ENCODE data around the gene DRD3. TPM values are rescaled to one million over a fixed set of nuclear protein-coding genes. Genes with fewer than 3 reads are reported as not detected.

Gene DRD3
- total RNA-seq, 1 donor from 2014 or later: 0.82 TPM

GRCh38 chr3:114186501-114186900 lies 7.6 kb upstream of the DRD3 start:
- DNase-seq (ENCODE audit: low spot score in 2 of 2) (no peak), FAIRE-seq (no peak)

GRCh38 chr3:114179575-114179974 lies 723 bp upstream of the DRD3 start:
- FAIRE-seq (no peak), DNase-seq (ENCODE audit: low spot score in 2 of 2) (no peak)

GRCh38 chr3:114176890-114177289 lies 2.0 kb downstream of the DRD3 start:
- DNase-seq (ENCODE audit: low spot score in 2 of 2) (no peak), FAIRE-seq (no peak)

DNA sequence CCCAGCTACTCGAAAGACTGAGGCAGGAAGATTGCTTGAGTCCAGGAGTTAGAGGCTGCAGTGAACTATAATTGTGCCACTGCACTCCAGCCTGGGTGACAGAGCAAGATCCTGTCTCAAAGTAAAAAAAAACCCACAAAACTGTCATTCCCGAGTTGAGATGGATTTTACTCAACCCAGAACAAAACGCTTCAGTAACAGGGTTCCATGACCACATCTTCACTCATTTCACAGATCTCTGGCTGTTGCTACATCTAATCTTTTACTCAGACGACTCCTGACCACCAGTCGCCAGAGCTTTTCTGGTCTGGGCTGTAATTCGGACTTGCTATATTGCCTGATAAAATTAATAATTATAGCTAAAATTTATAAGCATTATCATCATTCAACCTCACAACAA lies 2.4 kb downstream of the DRD3 start:
- DNase-seq (ENCODE audit: low spot score in 2 of 2) (no peak), FAIRE-seq (no peak)

GRCh38 chr3:114175204-114175987 lies 3.5 kb downstream of the DRD3 start:
- DNase-seq (ENCODE audit: low spot score in 2 of 2): no peak
- FAIRE-seq: no peak

GRCh38 chr3:114171677-114172076 lies 7.2 kb downstream of the DRD3 start:
- no peak for DNase-seq (ENCODE audit: low spot score in 2 of 2)
- FAIRE-seq: no peak

DNA sequence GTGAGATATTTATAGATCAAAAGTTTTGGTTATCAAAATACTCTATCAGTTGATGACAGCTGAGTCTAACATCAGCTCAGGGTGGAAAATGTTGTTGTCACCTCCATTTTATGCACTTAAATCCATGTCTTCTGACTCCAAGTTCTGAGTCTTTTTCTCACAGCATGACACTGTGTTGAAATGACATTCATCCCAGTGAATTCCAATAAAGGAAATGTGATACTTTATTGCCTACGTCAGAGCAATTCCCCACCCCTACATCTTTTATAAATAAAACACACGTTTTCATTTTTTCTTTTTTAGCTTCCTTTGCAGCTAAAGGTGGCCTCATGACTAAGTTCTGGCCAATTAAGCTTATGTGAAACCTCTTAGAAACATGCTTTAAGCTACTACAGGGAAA lies 10.7 kb downstream of the DRD3 start:
- DNase-seq (ENCODE audit: low spot score in 2 of 2) (no peak), FAIRE-seq (no peak)

DNA sequence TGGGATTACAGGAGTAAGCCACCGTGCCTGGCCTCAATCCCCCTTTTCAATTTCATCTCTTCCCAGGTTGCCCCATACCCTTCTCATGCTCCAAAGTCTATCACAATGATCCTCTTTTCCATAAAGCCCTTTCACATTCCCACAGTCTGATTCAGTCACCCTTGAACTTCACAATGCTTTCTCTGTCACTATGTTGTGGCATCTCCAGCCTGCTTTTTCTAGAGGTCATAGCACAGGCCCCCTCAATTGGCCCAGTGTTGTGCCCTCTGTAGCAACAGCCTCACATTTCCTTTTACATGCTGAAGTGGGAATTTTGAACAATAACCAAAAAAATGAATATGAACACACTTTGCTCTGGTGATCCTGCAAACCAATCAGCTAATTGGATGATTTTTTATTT lies 21.5 kb downstream of the DRD3 start:
- no peak for FAIRE-seq
- DNase-seq (ENCODE audit: low spot score in 2 of 2): no peak

DNA sequence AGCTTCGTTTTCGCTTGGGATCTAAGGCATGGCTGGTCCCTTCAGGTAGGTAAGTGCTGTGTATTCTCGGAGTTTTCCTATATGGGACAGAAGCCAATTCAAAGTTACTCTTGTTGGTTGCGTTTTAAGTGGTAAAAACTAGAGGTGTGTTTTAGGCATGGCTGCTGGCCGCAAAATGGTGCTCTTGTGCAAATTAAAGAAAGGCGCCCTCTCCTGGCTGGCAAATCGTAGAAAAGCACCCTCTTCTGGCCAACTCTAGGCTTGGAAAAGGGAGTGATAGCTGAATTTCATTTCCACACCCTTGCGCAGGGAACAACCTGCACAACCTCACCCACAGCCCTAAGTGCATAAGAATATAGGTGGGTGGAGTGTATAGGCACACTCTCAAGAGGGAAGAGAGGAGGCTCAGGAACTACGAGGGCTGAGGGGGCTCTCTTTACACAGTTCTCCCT lies 23.5 kb downstream of the DRD3 start:
- DNase-seq (ENCODE audit: low spot score in 2 of 2) (no peak), FAIRE-seq (no peak)

GRCh38 chr3:114154321-114154821 lies 24.5 kb downstream of the DRD3 start:
- FAIRE-seq (no peak), DNase-seq (ENCODE audit: low spot score in 2 of 2) (no peak)

GRCh38 chr3:114152519-114153151 lies 26.2 kb downstream of the DRD3 start:
- no peak for FAIRE-seq
- peak; percentile 52 to 70 for DNase-seq (ENCODE audit: low spot score in 2 of 2)

- FAIRE-seq (no peak), DNase-seq (ENCODE audit: low spot score in 2 of 2) (no peak)
These were observed 27.8 kb downstream of the DRD3 start for GRCh38 chr3:114151091-114151490.

DNA sequence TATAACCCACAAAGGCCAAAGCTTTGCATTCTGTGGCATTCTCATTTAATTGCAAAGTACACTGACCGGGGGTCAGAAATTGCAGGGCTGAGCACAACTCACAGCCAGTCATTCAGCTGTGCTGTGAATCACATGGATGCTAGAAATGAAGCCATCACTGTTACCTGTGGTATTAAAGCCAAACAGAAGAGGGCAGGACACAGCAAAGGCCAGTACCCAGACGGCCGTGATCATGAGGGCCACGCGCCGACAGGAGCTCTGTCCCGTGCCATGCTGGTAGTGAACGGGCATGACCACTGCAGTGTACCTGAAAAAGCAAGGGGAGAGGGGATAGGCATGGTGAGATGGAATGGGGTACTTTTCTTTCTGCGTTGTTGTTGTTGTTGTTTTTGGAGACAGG lies 31.6 kb downstream of the DRD3 start:
- DNase-seq (ENCODE audit: low spot score in 2 of 2) (no peak), FAIRE-seq (no peak)

DNA sequence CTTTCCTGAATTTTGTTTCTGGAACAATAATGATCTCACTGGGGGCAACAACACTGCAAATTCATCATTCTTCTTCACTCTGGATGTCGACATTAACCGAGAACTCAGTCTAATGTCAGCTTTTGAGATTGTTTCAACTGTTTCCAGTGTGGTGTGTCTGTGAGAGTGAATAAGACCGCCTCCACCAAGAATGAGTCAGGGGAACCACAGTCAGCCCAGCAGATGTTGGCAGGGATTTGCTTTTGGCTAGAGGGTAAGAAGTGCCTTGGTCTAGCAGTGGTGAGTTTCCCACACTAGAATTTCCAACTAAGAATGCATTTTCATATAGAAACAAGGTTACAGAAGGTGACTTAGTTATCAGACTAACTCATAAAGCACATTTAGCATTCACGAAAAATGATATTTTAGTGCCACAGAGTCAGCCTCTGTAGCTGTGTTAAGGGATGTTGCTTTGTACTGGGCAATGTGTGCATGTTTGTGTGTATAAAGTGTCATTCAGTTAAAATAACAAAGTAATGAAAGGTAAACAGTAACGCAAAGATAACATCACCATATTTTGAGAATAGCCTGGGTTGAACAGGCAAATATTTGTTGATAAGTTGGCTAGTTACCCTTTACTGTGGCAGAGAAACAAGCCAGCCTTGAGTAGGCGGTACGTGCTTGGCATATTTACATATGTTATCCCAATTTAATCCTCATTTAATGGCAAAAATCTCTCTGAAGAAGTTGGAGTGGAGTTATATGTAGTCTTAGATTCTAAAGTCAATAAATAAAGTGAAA lies 33.8 kb downstream of the DRD3 start:
- no peak for FAIRE-seq
- peak in 1 of 2 donors; percentile 50 for DNase-seq (ENCODE audit: low spot score in 2 of 2)

- DNase-seq (ENCODE audit: low spot score in 2 of 2) (no peak), FAIRE-seq (no peak)
These were observed 35.0 kb downstream of the DRD3 start for GRCh38 chr3:114143817-114144216.

DNA sequence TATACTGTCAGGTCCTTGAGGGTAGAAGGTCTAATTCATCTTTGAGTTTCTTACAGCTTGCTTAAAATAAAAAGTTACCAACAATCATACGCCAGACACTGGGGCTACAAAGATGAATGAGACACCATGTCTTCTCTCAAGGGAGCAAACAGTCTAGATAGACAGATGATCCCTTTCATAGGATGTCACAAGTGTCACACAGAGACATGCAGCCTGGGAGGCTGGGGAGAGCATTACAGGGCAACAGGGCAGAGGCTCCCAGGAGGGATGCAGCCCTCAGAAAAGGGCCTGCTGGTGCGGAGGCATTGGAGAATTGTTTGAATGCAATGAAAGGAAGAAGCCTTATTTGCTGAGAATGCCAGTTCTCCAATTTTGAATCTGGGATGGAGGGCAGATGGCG lies 39.0 kb downstream of the DRD3 start:
- DNase-seq (ENCODE audit: low spot score in 2 of 2): no peak
- no peak for FAIRE-seq

DNA sequence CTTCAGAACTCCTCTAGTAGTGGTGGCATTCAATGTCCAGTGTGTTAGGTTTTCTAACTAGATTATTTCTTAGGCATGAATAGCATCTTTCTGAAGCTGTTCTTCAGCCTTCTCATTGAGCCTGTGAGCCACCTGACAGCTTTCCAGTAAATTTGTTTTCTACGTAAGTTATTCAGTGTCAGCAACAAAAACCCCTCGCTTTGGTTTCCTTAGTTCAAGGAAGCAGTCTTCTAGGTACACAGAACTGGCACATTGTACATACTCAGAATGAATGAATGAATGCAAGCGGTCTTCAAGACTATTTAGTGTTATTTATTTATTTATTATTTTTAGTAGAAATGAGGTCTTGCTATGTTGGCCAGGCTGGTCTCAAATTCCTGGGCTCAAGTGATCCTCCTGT lies 44.9 kb downstream of the DRD3 start:
- DNase-seq (ENCODE audit: low spot score in 2 of 2): no peak
- FAIRE-seq: no peak

- DNase-seq (ENCODE audit: low spot score in 2 of 2) (no peak), FAIRE-seq (no peak)
These were observed 46.4 kb downstream of the DRD3 start for GRCh38 chr3:114132500-114132899.

GRCh38 chr3:114128826-114129225 lies 50.0 kb downstream of the DRD3 start:
- DNase-seq (ENCODE audit: low spot score in 2 of 2) (no peak), FAIRE-seq (no peak)

- no peak for FAIRE-seq
These were observed 50.6 kb downstream of the DRD3 start for GRCh38 chr3:114128231-114128630.

DNA sequence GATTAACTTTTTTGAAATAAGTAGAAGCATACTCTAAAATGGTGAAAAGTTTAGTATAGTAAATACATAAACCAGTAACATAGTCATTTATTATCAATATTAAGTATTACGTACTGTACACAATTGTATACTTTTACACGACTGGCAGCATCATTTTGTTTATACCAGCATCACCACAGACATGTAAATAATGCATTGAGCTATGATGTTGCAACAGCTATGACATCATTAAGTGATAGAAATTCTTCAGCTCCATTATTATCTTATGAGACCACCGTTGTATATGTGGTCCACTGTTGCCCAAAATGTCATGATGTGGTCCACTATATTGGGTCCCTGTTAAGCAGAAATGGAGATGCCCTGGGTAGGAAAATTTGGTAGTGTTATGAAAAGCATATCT lies 51.3 kb downstream of the DRD3 start:
- no peak for FAIRE-seq

More at GRCh38 chr3:114128231-114128630, 50.6 kb downstream of the DRD3 start:
- DNase-seq (ENCODE audit: low spot score in 2 of 2): no peak

More for the DNA sequence above, 51.3 kb downstream of the DRD3 start:
- DNase-seq (ENCODE audit: low spot score in 2 of 2): no peak
